MM.1S (cell line): ENCODE data around the gene ERC2.

Source experiments
- CTCF ChIP-seq: fragments of 300-600 bp; sonication (generic); IDR thresholded peaks from 2 replicates; pipeline ENCODE4 v1.5.1; 2016; ENCODE audit warnings: antibody characterized with exemption, low read length, mixed read lengths
- EZH2 ChIP-seq: fragments of 300-600 bp; sonication (generic); optimal IDR thresholded peaks from 2 replicates; pipeline ENCODE3; 2017; ENCODE audit warnings: low read depth, mild to moderate bottlenecking, antibody characterized with exemption, low read length, mixed read lengths
- EZH2phosphoT487 ChIP-seq: fragments of 300-600 bp; sonication (generic); IDR thresholded peaks from 2 replicates; pipeline ENCODE4 v1.6.1; 2018; ENCODE audit warnings: antibody characterized with exemption, low read length

DNA sequence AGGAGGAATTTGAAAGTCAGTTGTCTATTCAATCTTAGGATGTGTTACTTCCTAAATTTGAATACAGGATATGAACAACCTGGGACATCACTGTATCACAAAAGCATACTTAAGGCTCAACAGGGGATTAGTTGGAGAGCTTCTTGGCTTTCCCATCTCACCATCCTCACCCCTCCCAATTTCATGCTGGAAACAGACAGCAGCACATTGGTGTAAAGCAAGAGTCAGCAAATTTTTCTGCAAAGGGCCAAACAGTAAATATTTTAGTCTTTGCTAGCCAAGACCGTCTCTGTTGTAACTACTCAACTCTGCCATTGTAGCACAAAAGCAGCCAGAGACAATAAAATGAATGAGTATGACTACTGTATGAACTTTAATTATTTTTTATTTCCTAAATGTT is 94.9 kb downstream of the ERC2 start:
- no peak for TF ChIP-seq CTCF
- TF ChIP-seq EZH2 = no peak
- TF ChIP-seq EZH2phosphoT487 = no peak
